HepG2 (cell line): ENCODE results near the gene METTL13.

Experiments used
- CREB1 ChIP-seq, 2 experiments: fragments of 450-650 bp in 1 of 2; IDR thresholded peaks; 2 replicates each; pipeline ENCODE4 v1.6.1; 2016 to 2017; ENCODE audit warnings: control low read depth in 1 of 2, mild to moderate bottlenecking in 1 of 2, missing compliant biosample characterization in 1 of 2, missing genetic modification characterization in 1 of 2
- DNMT1 ChIP-seq: sonication (generic); formaldehyde crosslinking; IDR thresholded peaks from 2 replicates; pipeline ENCODE4 v1.5.1; 2020; ENCODE audit warnings: mild to moderate bottlenecking, missing genetic modification reagents
- EZH2 ChIP-seq: conservative IDR thresholded peaks from 2 replicates; pipeline ENCODE4 v1.6.1; 2012; ENCODE audit warnings: mild to moderate bottlenecking, low read depth, low read length, moderate library complexity
- HOXA7 ChIP-seq: sonication (generic); formaldehyde crosslinking; IDR thresholded peaks from 2 replicates; pipeline ENCODE4 v1.8.1; 2022; ENCODE audit warnings: mild to moderate bottlenecking, missing genetic modification reagents, moderate library complexity
- TP53 ChIP-seq: sonication (generic); formaldehyde crosslinking; conservative IDR thresholded peaks from 2 replicates; pipeline ENCODE4 v1.4.0; 2020; ENCODE audit warnings: missing genetic modification reagents
- ZBTB4 ChIP-seq: sonication (generic); formaldehyde crosslinking; IDR thresholded peaks from 2 replicates; pipeline ENCODE4 v1.4.0; 2020; ENCODE audit warnings: missing genetic modification reagents, mild to moderate bottlenecking, borderline replicate concordance
- ZBTB7A ChIP-seq: sonication (generic); formaldehyde crosslinking; IDR thresholded peaks from 2 replicates; pipeline ENCODE4 v1.8.0; 2022; ENCODE audit warnings: mild to moderate bottlenecking, missing genetic modification reagents
- ZNF839 ChIP-seq: sonication (generic); formaldehyde crosslinking; IDR thresholded peaks from 2 replicates; pipeline ENCODE4 v1.4.0; 2020; ENCODE audit warnings: missing genetic modification reagents, mild to moderate bottlenecking, borderline replicate concordance

- TF ChIP-seq EZH2 = no peak
- TF ChIP-seq HOXA7 (CRISPR knock-in tag) = no peak
- TF ChIP-seq ZBTB4 (CRISPR knock-in tag) = no peak
- no peak for TF ChIP-seq TP53
- TF ChIP-seq ZBTB7A = no peak
- TF ChIP-seq ZNF839 (CRISPR knock-in tag) = no peak
- no peak for TF ChIP-seq CREB1 (IDR thresholded peaks at IDR 0.05)
- no peak for TF ChIP-seq CREB1 (CRISPR knock-in tag; IDR thresholded peaks at IDR 0.05)
- no peak for TF ChIP-seq DNMT1 (CRISPR knock-in tag)
Measured at GRCh38 chr1:171844381-171844780, 62.9 kb downstream of the METTL13 start.
